HEK293 (cell line): Measurements from ENCODE around the gene C1orf21.

ENCODE experiments used
- CTCF ChIA-PET: fragments of 350-600 bp; formaldehyde crosslinking; extraction: SDS; loops from one replicate; lab custom pipeline; 2021; ENCODE audit warnings: antibody characterized with exemption; lab: Yijun Ruan, JAX
- POLR2A ChIA-PET: fragments of 300-600 bp; formaldehyde crosslinking; extraction: SDS; loops from one replicate; lab custom pipeline; 2020; ENCODE audit warnings: antibody characterized with exemption, inconsistent platforms; lab: Yijun Ruan, JAX
- H3K27ac ChIP-seq: fragments of 200-500 bp; sonication (Bioruptor generic); 2 replicates; pipeline ENCODE4 v1.5.1; 2014; ENCODE audit warnings: low read depth, low read length, control low read depth, inconsistent platforms; ENCODE audit errors: extremely low read depth
- H3K36me3 ChIP-seq, 2 experiments: fragments of 200-500 bp in 1 of 2; sonication (Bioruptor generic) in 1 of 2; 1 replicate in 1 of 2; 2 replicates in 1 of 2; pipeline ENCODE4 v1.5.1; 2014 to 2017; ENCODE audit warnings: inconsistent platforms in 2 of 2, low read length in 2 of 2; ENCODE audit not compliant: control insufficient read depth in 2 of 2, insufficient read depth in 1 of 2
- H3K4me1 ChIP-seq: fragments of 200-500 bp; sonication (Bioruptor generic); 2 replicates; pipeline ENCODE4 v1.5.1; 2014; ENCODE audit warnings: mild to moderate bottlenecking, low read length, inconsistent platforms; ENCODE audit not compliant: control insufficient read depth, insufficient read depth
- H3K4me3 ChIP-seq: 2 replicates; pipeline ENCODE4 v1.5.1; 2011; ENCODE audit warnings: low read depth, mild to moderate bottlenecking, control low read depth, low read length, moderate library complexity
- H3K9me3 ChIP-seq: fragments of 200-500 bp; sonication (Bioruptor generic); 2 replicates; pipeline ENCODE4 v1.5.1; 2014; ENCODE audit warnings: low read depth, low read length, inconsistent platforms; ENCODE audit not compliant: control insufficient read depth, insufficient read depth
- FEZF1 ChIP-seq: fragments of 450-650 bp; formaldehyde crosslinking; IDR thresholded peaks from 2 replicates; pipeline ENCODE4 v1.5.1; 2016; ENCODE audit warnings: missing biosample characterization, missing genetic modification characterization
- KLF1 ChIP-seq: fragments of 450-650 bp; formaldehyde crosslinking; IDR thresholded peaks from 2 replicates; pipeline ENCODE4 v1.5.1; 2016; ENCODE audit warnings: missing biosample characterization, missing genetic modification characterization
- KLF16 ChIP-seq: fragments of 450-650 bp; formaldehyde crosslinking; IDR thresholded peaks from 2 replicates; pipeline ENCODE4 v1.5.1; 2017; ENCODE audit warnings: missing biosample characterization, missing genetic modification characterization
- KLF17 ChIP-seq: fragments of 450-650 bp; formaldehyde crosslinking; IDR thresholded peaks from 2 replicates; pipeline ENCODE4 v1.5.1; 2016; ENCODE audit warnings: missing biosample characterization, missing genetic modification characterization
- KLF9 ChIP-seq: fragments of 450-650 bp; formaldehyde crosslinking; IDR thresholded peaks from 2 replicates; pipeline ENCODE4 v1.5.1; 2016; ENCODE audit warnings: missing biosample characterization, missing genetic modification characterization, low read depth
- OSR2 ChIP-seq: fragments of 450-650 bp; formaldehyde crosslinking; IDR thresholded peaks from 2 replicates; pipeline ENCODE4 v1.5.1; 2016; ENCODE audit warnings: missing biosample characterization, missing genetic modification characterization
- PRDM6 ChIP-seq: fragments of 450-650 bp; formaldehyde crosslinking; IDR thresholded peaks from 2 replicates; pipeline ENCODE4 v1.5.1; 2017; ENCODE audit warnings: missing biosample characterization, missing genetic modification characterization
- ZBTB17 ChIP-seq: fragments of 450-650 bp; formaldehyde crosslinking; IDR thresholded peaks from 2 replicates; pipeline ENCODE4 v1.5.1; 2016; ENCODE audit warnings: missing biosample characterization, missing genetic modification characterization
- ZEB2 ChIP-seq: fragments of 450-650 bp; formaldehyde crosslinking; IDR thresholded peaks from 2 replicates; pipeline ENCODE4 v1.5.1; 2016; ENCODE audit warnings: missing biosample characterization, missing genetic modification characterization
- ZIC2 ChIP-seq: fragments of 450-650 bp; formaldehyde crosslinking; IDR thresholded peaks from 2 replicates; pipeline ENCODE4 v1.5.1; 2016; ENCODE audit warnings: missing biosample characterization, missing genetic modification characterization
- ZNF10 ChIP-seq: fragments of 450-650 bp; formaldehyde crosslinking; IDR thresholded peaks from 2 replicates; pipeline ENCODE4 v1.5.1; 2017; ENCODE audit warnings: missing biosample characterization, missing genetic modification characterization
- ZNF19 ChIP-seq: fragments of 450-650 bp; formaldehyde crosslinking; IDR thresholded peaks from 2 replicates; pipeline ENCODE4; 2016; ENCODE audit warnings: missing biosample characterization, missing genetic modification characterization, low read depth
- ZNF362 ChIP-seq: fragments of 450-650 bp; formaldehyde crosslinking; IDR thresholded peaks from 2 replicates; pipeline ENCODE4 v1.5.1; 2016; ENCODE audit warnings: missing biosample characterization, missing genetic modification characterization
- ZNF423 ChIP-seq: fragments of 450-650 bp; formaldehyde crosslinking; IDR thresholded peaks from 2 replicates; pipeline ENCODE4 v1.5.1; 2016; ENCODE audit warnings: missing biosample characterization, missing genetic modification characterization
- ZNF548 ChIP-seq: fragments of 450-650 bp; formaldehyde crosslinking; IDR thresholded peaks from 2 replicates; pipeline ENCODE4 v1.5.1; 2016; ENCODE audit warnings: missing biosample characterization, missing genetic modification characterization
- ZNF623 ChIP-seq: fragments of 450-650 bp; formaldehyde crosslinking; IDR thresholded peaks from 2 replicates; pipeline ENCODE4 v1.5.1; 2016; ENCODE audit warnings: missing biosample characterization, missing genetic modification characterization
- ZNF626 ChIP-seq: fragments of 450-650 bp; sonication (Bioruptor Pico); formaldehyde crosslinking; IDR thresholded peaks from 2 replicates; pipeline ENCODE4 v1.5.1; 2018; ENCODE audit warnings: missing biosample characterization, missing genetic modification characterization, inconsistent platforms
- ZNF639 ChIP-seq: fragments of 450-650 bp; formaldehyde crosslinking; IDR thresholded peaks from 2 replicates; pipeline ENCODE4 v1.5.1; 2016; ENCODE audit warnings: missing biosample characterization, missing genetic modification characterization
- ZNF692 ChIP-seq: fragments of 450-650 bp; formaldehyde crosslinking; IDR thresholded peaks from 2 replicates; pipeline ENCODE4 v1.5.1; 2016; ENCODE audit warnings: missing biosample characterization, missing genetic modification characterization
- ZNF76 ChIP-seq: fragments of 450-650 bp; formaldehyde crosslinking; IDR thresholded peaks from 2 replicates; pipeline ENCODE4; 2016; ENCODE audit warnings: low read depth, missing biosample characterization, missing genetic modification characterization, borderline replicate concordance
- ZSCAN16 ChIP-seq: fragments of 450-650 bp; formaldehyde crosslinking; IDR thresholded peaks from 2 replicates; pipeline ENCODE4 v1.5.1; 2016; ENCODE audit warnings: missing biosample characterization, missing genetic modification characterization

C1orf21 gene

GRCh38 chr1:184456189-184456588 is 69.4 kb downstream of the C1orf21 start:
- CTCF ChIA-PET: interaction anchor here (0.5 kb wide), 1 partner anchor 57 kb away, joined by 3 read pairs; no protein-coding TSS in a partner anchor
- no peaks in the 10 kb centered on the region for H3K36me3 ChIP-seq
- peaks cover 15% of the 10 kb centered on the region for H3K4me1 ChIP-seq
- TF ChIP-seq KLF1: no peak
- TF ChIP-seq PRDM6 (tag by site-specific recombination): peak; percentile 17; the same call in 1 of the 2 replicates
- POLR2A ChIA-PET: interaction anchor here (2.2 kb wide), 1 partner anchor 69 kb away, joined by 6 read pairs; the partner anchor contains the start of gene C1orf21
- no peak overlapping the region for H3K4me3 ChIP-seq
- no peak overlapping the region for H3K27ac ChIP-seq
- no peaks in the 10 kb centered on the region for H3K9me3 ChIP-seq

GRCh38 chr1:184457500-184457899 is 70.7 kb downstream of the C1orf21 start:
- H3K4me1 ChIP-seq: peaks cover 15% of the 10 kb centered on the region
- H3K9me3 ChIP-seq: no peaks in the 10 kb centered on the region
- POLR2A ChIA-PET: no interaction called here
- TF ChIP-seq ZNF423 (tag by site-specific recombination): no peak
- peak; percentile 22; the same call in 1 of the 2 replicates for TF ChIP-seq ZEB2 (tag by site-specific recombination)
- TF ChIP-seq ZNF692 (tag by site-specific recombination): no peak
- no peak for TF ChIP-seq ZNF19 (tag by site-specific recombination)
- TF ChIP-seq OSR2 (tag by site-specific recombination): no peak
- peak; percentile 51; the same call in 1 of the 2 replicates for TF ChIP-seq FEZF1 (tag by site-specific recombination)
- TF ChIP-seq ZNF639 (tag by site-specific recombination): no peak
- TF ChIP-seq KLF9 (tag by site-specific recombination): no peak
- no peak for TF ChIP-seq ZNF626 (tag by site-specific recombination)
- peak; percentile 35; the same call in 1 of the 2 replicates for TF ChIP-seq PRDM6 (tag by site-specific recombination)
- peak; percentile 49; the same call in 1 of the 2 replicates for TF ChIP-seq ZBTB17 (tag by site-specific recombination)
- TF ChIP-seq ZNF623 (tag by site-specific recombination): no peak
- no peak overlapping the region for H3K4me3 ChIP-seq
- CTCF ChIA-PET: no interaction called here
- no peaks in the 10 kb centered on the region for H3K36me3 ChIP-seq
- no peak overlapping the region for H3K27ac ChIP-seq

GRCh38 chr1:184461321-184461720 is 74.5 kb downstream of the C1orf21 start:
- Histone ChIP-seq H3K4me1 (peaks cover 5% of the 10 kb centered on the region), H3K4me3 (no peak overlapping the region), H3K36me3 (no peaks in the 10 kb centered on the region), H3K9me3 (no peaks in the 10 kb centered on the region), H3K27ac (no peak overlapping the region)
- ChIA-PET CTCF (no interaction called here), POLR2A (no interaction called here)
- TF ChIP-seq ZNF76 (tag by site-specific recombination) (no peak), ZNF548 (tag by site-specific recombination) (no peak), KLF16 (tag by site-specific recombination) (no peak), ZNF10 (no peak), KLF17 (no peak), ZSCAN16 (tag by site-specific recombination) (no peak), ZIC2 (tag by site-specific recombination) (no peak), ZNF362 (tag by site-specific recombination) (no peak)
